K562 treated with DMSO at 1 percent for 24 hours (cell line): ENCODE data around the gene PIK3CD. TPM values are rescaled to one million over a fixed set of nuclear protein-coding genes. Genes with fewer than 3 reads are reported as not detected.

Source experiments
- total RNA-seq: library from RNA; unstranded; fragments of 300-600 nt; gene quantifications from 2 replicates; pipeline ENCODE4 v1.2.3, GENCODE V29; 2022; ENCODE audit warnings: low read depth; ENCODE audit not compliant: insufficient read depth

PIK3CD gene
- total RNA-seq, result 42.0 and 43.2 TPM in 2 replicates

GRCh38 chr1:9651565-9652378 lies at the start of gene PIK3CD:
PIK3CD (plus strand) TSS chr1:9651731; CDS start chr1:9710456, 58,725 bp downstream.

Other genes with a start within 250 kb of the PIK3CD start
- gene SLC25A33, start 112.3 kb upstream of the PIK3CD start, total RNA-seq, result 11.3 and 12.1 TPM in 2 replicates
- gene TMEM201, start 62.8 kb upstream of the PIK3CD start, total RNA-seq, result 24.2 and 26.1 TPM in 2 replicates
- 85.3 and 86.2 TPM in 2 replicates for gene CLSTN1, start 172.2 kb downstream of the PIK3CD start, total RNA-seq